Smooth muscle cell (in vitro differentiated cells): ENCODE measurements around the gene FHIT. TPM values are rescaled to one million over a fixed set of nuclear protein-coding genes. Genes with fewer than 3 reads are reported as not detected.

Experiments
- DNase-seq: peaks from one replicate; lab custom pipeline; 2025; ENCODE audit not compliant: unreplicated experiment; lab: John Stamatoyannopoulos, UW
- H2AFZ ChIP-seq: fragments of 200-600 bp; sonication (generic); 2 replicates; pipeline ENCODE4 v1.6.0; 2016; ENCODE audit warnings: antibody characterized with exemption, low read depth, mild to moderate bottlenecking
- H3F3A ChIP-seq: fragments of 200-600 bp; sonication (generic); 2 replicates; pipeline ENCODE4 v1.6.0; 2017; ENCODE audit warnings: antibody characterized with exemption, low read depth
- H3K27ac ChIP-seq: fragments of 200-600 bp; sonication (generic); 2 replicates; pipeline ENCODE4 v1.5.1; 2016; ENCODE audit warnings: low read depth, mild to moderate bottlenecking
- H3K27me3 ChIP-seq: fragments of 200-600 bp; sonication (generic); 2 replicates; pipeline ENCODE4 v1.6.1; 2016; ENCODE audit warnings: low read depth, mild to moderate bottlenecking
- H3K36me3 ChIP-seq: fragments of 200-600 bp; sonication (generic); 2 replicates; pipeline ENCODE4 v1.5.1; 2016; ENCODE audit warnings: low read depth
- H3K4me1 ChIP-seq: fragments of 200-600 bp; sonication (generic); 2 replicates; pipeline ENCODE4 v1.5.1; 2016; ENCODE audit warnings: low read depth
- H3K4me2 ChIP-seq: fragments of 200-600 bp; sonication (generic); 2 replicates; pipeline ENCODE4 v1.6.0; 2016; ENCODE audit warnings: mild to moderate bottlenecking
- H3K4me3 ChIP-seq: fragments of 200-600 bp; sonication (generic); 2 replicates; pipeline ENCODE4 v1.5.1; 2016; ENCODE audit warnings: mild to moderate bottlenecking
- H3K79me2 ChIP-seq: fragments of 200-600 bp; sonication (generic); 2 replicates; pipeline ENCODE4 v1.6.0; 2016; ENCODE audit warnings: low read depth, mild to moderate bottlenecking
- H3K9ac ChIP-seq: fragments of 200-600 bp; sonication (generic); 2 replicates; pipeline ENCODE4 v1.6.0; 2016; ENCODE audit warnings: low read depth
- H3K9me3 ChIP-seq: fragments of 200-600 bp; sonication (generic); replicated peaks from 2 replicates; pipeline ENCODE4 v1.5.1; 2016; ENCODE audit warnings: low read depth
- H4K20me1 ChIP-seq: fragments of 200-600 bp; sonication (generic); 2 replicates; pipeline ENCODE4 v1.6.0; 2016; ENCODE audit warnings: low read depth
- CTCF ChIP-seq: fragments of 200-600 bp; sonication (generic); IDR thresholded peaks from 2 replicates; pipeline ENCODE4 v1.5.1; 2017; ENCODE audit warnings: borderline replicate concordance, mild to moderate bottlenecking, antibody characterized with exemption; ENCODE audit not compliant: insufficient read depth, poor library complexity, severe bottlenecking
- WGBS: methylation state at CpG from one replicate; pipeline ENCODE4 v1.1.7; 2016; ENCODE audit warnings: low lambda C conversion rate; 5-methylcytosine and 5-hydroxymethylcytosine counted together
- polyA plus RNA-seq: library from polyadenylated mRNA; unstranded; fragments of >200 nt; fragmentation: Nextera tagmentation; extraction: Ambion mirVana; gene quantifications from 2 replicates; pipeline ENCODE4 v1.2.1, GENCODE V29; 2016
- total RNA-seq: library from RNA; depleted of rRNA; stranded (reverse); fragments of >200 nt; gene quantifications from 2 replicates; pipeline ENCODE4 v1.2.3, GENCODE V29; 2014

FHIT gene
- total and polyA plus RNA-seq, 2 experiments from 2014 or later: 5.9 to 6.7 TPM

GRCh38 chr3:61264281-61264680 is 13.0 kb upstream of the FHIT start:
- Histone ChIP-seq H3F3A (no peaks in the 10 kb centered on the region), H2AFZ (no peak overlapping the region), H3K9ac (no peak overlapping the region), H3K4me1 (no peaks in the 10 kb centered on the region), H3K27ac (no peak overlapping the region), H3K4me2 (no peak overlapping the region), H3K4me3 (no peak overlapping the region), H4K20me1 (no peaks in the 10 kb centered on the region), H3K9me3 (no peaks in the 10 kb centered on the region), H3K27me3 (no peaks in the 10 kb centered on the region), H3K36me3 (no peaks in the 10 kb centered on the region), H3K79me2 (no peaks in the 10 kb centered on the region)
- 95% methylated on average over 2 of the region's 2 CpGs for WGBS
- DNase-seq: no peak
- no peak for TF ChIP-seq CTCF

GRCh38 chr3:61257148-61257547 is 5.9 kb upstream of the FHIT start:
- no peak overlapping the region for H2AFZ ChIP-seq
- no peaks in the 10 kb centered on the region for H3K27me3 ChIP-seq
- 97% methylated on average over 1 of the region's 1 CpG for WGBS
- peaks cover 2% of the 10 kb centered on the region for H3K4me1 ChIP-seq
- no peak for TF ChIP-seq CTCF
- no peak for DNase-seq
- H3K9ac ChIP-seq: no peak overlapping the region
- H3K4me2 ChIP-seq: no peak overlapping the region
- H3K27ac ChIP-seq: no peak overlapping the region
- H3K9me3 ChIP-seq: no peaks in the 10 kb centered on the region
- H3K79me2 ChIP-seq: no peaks in the 10 kb centered on the region
- H3K36me3 ChIP-seq: no peaks in the 10 kb centered on the region
- H3K4me3 ChIP-seq: no peak overlapping the region
- no peaks in the 10 kb centered on the region for H4K20me1 ChIP-seq
- no peaks in the 10 kb centered on the region for H3F3A ChIP-seq

GRCh38 chr3:61253756-61254155 is 2.5 kb upstream of the FHIT start:
- H3K4me2 ChIP-seq: no peak overlapping the region
- WGBS: 92% methylated on average over 3 of the region's 3 CpGs
- H3K36me3 ChIP-seq: no peaks in the 10 kb centered on the region
- TF ChIP-seq CTCF: no peak
- H2AFZ ChIP-seq: no peak overlapping the region
- no peaks in the 10 kb centered on the region for H3K79me2 ChIP-seq
- H3K9me3 ChIP-seq: no peaks in the 10 kb centered on the region
- no peaks in the 10 kb centered on the region for H4K20me1 ChIP-seq
- peaks cover 7% of the 10 kb centered on the region for H3K4me1 ChIP-seq
- H3K9ac ChIP-seq: no peak overlapping the region
- DNase-seq: no peak
- no peaks in the 10 kb centered on the region for H3K27me3 ChIP-seq
- H3K27ac ChIP-seq: no peak overlapping the region
- H3K4me3 ChIP-seq: no peak overlapping the region
- H3F3A ChIP-seq: no peaks in the 10 kb centered on the region

GRCh38 chr3:61252836-61253235 is 1.6 kb upstream of the FHIT start:
- no peaks in the 10 kb centered on the region for H3K79me2 ChIP-seq
- no peak for TF ChIP-seq CTCF
- no peak overlapping the region for H3K27ac ChIP-seq
- no peak overlapping the region for H3K4me2 ChIP-seq
- DNase-seq: no peak
- no peaks in the 10 kb centered on the region for H3K9me3 ChIP-seq
- WGBS: 85% methylated on average over 2 of the region's 2 CpGs
- no peak overlapping the region for H2AFZ ChIP-seq
- H3F3A ChIP-seq: no peaks in the 10 kb centered on the region
- H3K4me1 ChIP-seq: peaks cover 7% of the 10 kb centered on the region
- H3K4me3 ChIP-seq: no peak overlapping the region
- no peaks in the 10 kb centered on the region for H4K20me1 ChIP-seq
- no peaks in the 10 kb centered on the region for H3K27me3 ChIP-seq
- H3K36me3 ChIP-seq: no peaks in the 10 kb centered on the region
- no peak overlapping the region for H3K9ac ChIP-seq
